Cerebellar nuclear complex (tissue), 1 donor: ENCODE measurements around the gene ZNRD2.

Experiments
- DNase-seq, 2 experiments: peaks; one replicate each; lab custom pipeline; 2025; lab: John Stamatoyannopoulos, UW

ZNRD2 gene

DNA sequence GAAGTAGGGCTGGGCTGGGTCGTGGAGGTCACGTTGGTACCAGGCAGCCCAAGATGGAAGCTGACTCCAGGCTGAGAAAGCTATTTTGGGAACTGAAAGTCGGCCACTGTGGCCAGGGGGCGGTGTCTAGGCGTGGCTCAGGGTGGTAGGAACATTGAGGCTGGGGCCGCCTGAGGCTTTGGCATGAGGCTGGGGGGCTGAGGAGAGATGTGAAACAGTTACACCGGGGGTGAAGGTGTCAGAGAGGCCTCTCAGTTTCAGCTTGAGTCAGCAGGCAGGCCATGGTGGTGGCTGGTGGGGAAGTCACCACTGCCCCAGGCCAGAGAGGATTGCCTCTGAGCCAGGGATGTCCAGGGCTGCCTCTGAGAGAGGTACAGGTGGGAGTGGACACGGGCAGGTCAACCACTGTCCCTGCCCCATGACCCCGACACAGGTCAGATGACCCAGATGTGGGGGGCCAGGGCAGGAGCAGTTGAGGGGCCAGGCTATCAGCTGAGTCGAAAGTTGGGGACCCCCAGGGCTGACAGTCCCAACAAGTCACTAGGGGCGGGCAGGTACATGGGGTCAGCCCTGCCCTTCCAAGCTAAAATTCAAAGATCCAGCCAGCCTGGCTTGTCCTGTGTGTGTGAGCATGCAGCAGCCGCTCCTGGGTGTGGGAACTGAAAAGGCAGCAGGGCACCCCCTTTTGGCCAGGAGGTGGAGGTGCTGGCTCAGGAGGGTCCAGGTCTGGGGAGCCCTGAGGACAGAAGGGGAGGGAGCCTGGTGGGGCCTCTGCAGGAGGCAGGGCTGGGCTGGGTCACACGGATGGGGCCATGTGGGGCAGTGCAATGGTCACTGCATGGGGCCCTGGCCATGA, 18.1 kb downstream of the ZNRD2 start:
- DNase-seq: no peak

GRCh38 chr11:65589444-65590239, 19.4 kb downstream of the ZNRD2 start:
- DNase-seq: no peak

DNA sequence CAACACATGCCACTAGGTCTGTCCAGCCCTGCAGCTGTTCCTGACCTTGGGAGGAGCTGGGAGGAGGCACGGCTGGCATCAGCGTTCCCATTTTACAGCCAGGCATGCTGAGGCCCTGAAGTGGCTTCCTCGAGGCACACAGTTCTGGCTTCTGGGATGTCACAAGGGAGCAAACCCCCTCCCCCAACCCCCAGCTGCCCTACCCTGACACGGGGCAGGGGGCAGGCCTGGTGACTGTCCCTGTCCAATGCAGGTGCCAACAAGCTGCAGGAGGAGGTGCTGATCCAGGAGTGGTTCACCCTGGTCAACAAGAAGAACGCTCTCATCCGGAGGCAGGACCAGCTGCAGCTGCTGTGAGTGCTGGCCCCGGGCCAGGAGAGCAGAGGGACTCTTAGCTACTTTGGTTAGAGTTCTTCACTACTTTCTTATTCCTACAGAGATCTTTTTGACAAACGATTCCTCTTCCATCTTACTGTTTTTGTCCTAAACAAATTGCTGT, 20.0 kb downstream of the ZNRD2 start:
- no peak for DNase-seq

- no peak for DNase-seq
Observed at GRCh38 chr11:65591939-65592857, 21.9 kb downstream of the ZNRD2 start.

DNA sequence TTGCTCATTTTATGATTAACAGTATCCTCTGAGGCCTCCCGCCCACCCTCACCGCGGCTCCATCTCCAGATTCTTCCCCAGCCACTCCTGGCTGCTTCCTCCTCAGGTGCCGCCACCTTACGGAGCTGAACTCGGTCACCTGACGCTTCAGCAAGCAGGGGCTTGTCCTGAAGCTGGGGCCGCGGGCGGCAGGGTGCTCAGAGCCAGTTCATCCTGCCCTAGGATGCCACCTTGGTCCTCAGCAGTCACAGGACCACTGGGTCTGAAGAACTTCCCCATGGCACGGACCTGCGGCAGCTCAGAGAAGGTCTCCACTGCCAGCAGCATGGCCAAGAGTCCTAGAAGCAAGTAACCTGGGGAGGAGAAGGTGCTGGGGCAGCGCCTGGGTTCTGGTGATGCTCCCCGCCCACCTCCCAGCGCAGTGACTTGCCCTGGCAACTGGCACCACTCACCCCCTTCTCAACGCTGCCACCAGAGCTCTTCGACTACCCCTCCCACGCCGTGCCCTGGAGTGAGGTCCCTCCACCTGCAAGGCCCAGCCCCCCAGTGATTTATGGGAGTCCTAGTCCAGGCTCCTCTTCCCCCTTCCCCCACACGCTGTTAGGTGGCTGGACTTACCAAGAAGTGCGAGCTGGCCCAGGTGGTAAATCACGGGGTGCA, 22.7 kb downstream of the ZNRD2 start:
- no peak for DNase-seq

GRCh38 chr11:65593518-65594414, 23.5 kb downstream of the ZNRD2 start:
- DNase-seq: no peak

GRCh38 chr11:65595131-65595530, 24.9 kb downstream of the ZNRD2 start:
- no peak for DNase-seq

GRCh38 chr11:65595543-65596281, 25.4 kb downstream of the ZNRD2 start, which contains the start of gene KCNK7:
TSS of gene KCNK7 (minus strand) at chr11:65595800. CDS start at chr11:65595772, 28 bp downstream.
- no peak for DNase-seq

DNA sequence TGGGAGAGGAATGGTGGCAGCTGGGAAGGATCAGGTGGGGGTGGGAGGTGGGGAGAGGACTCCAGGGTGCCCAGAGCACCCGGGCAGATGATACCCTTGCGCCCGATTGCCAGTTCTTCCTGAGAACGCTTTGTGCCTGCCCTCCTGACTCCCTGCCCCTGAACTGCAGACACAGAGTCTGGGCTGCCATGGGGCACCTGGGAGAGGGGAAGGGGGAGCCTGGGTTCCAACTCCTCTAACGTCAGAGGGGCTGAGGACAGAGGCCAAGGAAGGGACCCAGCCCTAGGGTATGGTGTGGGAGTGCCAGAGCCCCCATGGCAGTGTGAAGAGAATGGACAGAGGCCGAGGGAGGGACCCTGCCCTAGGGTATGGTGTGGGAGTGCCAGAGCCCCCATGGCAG, 26.2 kb downstream of the ZNRD2 start:
- DNase-seq: no peak

- DNase-seq: no peak
Observed at GRCh38 chr11:65598258-65598699, 28.0 kb downstream of the ZNRD2 start.

GRCh38 chr11:65599216-65599954, 29.1 kb downstream of the ZNRD2 start:
- DNase-seq: no peak

GRCh38 chr11:65599955-65600246, 29.6 kb downstream of the ZNRD2 start:
- DNase-seq: no peak

GRCh38 chr11:65604258-65604657, 34.0 kb downstream of the ZNRD2 start:
- DNase-seq: no peak

- DNase-seq: peak; percentile 68 to 95
Observed at GRCh38 chr11:65606876-65607613, 36.8 kb downstream of the ZNRD2 start.

- DNase-seq: no peak
Observed at GRCh38 chr11:65607614-65608426, 37.5 kb downstream of the ZNRD2 start.

DNA sequence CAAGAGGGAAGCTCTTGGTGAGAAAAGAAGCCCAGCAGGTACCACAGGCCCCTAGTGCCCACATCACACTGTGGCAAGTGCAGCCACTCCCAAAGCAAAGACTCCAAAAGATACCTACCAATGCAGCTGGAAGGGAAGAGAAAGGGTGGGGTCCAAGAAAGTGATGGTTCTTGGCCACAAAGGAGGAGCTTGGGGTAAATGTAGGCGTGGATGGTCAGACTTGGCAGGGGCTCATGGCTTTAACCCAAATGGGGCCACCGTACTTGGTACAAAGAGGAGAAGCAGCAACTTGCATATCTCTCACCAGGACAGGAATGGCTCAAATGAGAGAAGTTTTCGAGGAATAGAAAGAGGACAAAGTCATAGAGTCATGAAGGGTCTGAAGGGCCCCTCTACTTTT, 39.0 kb downstream of the ZNRD2 start:
- DNase-seq: no peak

- DNase-seq: no peak
Observed at GRCh38 chr11:65609665-65610064, 39.4 kb downstream of the ZNRD2 start.
